Measurements from ENCODE around the gene PSD4.

PSD4 gene

GRCh38 chr2:113186433-113186796, 12.6 kb downstream of the PSD4 start:
- no peak for DNase-seq

GRCh38 chr2:113187771-113188170, 14.0 kb downstream of the PSD4 start:
- DNase-seq: no peak

- DNase-seq: no peak
These were observed 17.1 kb downstream of the PSD4 start for GRCh38 chr2:113190871-113191270.

- DNase-seq: no peak
These were observed 18.8 kb downstream of the PSD4 start for GRCh38 chr2:113192459-113193100.

- DNase-seq: no peak
These were observed 22.2 kb downstream of the PSD4 start for GRCh38 chr2:113195923-113196501.

- no peak for DNase-seq
These were observed 23.1 kb downstream of the PSD4 start for GRCh38 chr2:113196839-113197238.

- DNase-seq: no peak
These were observed 23.7 kb downstream of the PSD4 start for GRCh38 chr2:113197347-113198047.

- no peak for DNase-seq
These were observed 24.4 kb downstream of the PSD4 start for GRCh38 chr2:113198048-113198789.

- peak; percentile 68 for DNase-seq
These were observed 25.2 kb downstream of the PSD4 start for GRCh38 chr2:113198790-113199612.

- DNase-seq: no peak
These were observed 26.5 kb downstream of the PSD4 start for GRCh38 chr2:113200236-113200635.

- DNase-seq: no peak
These were observed 27.1 kb downstream of the PSD4 start for GRCh38 chr2:113200736-113201490.

GRCh38 chr2:113201496-113202304, 27.9 kb downstream of the PSD4 start:
- DNase-seq: no peak

- no peak for DNase-seq
These were observed 28.8 kb downstream of the PSD4 start for GRCh38 chr2:113202305-113203216.

- no peak for DNase-seq
These were observed 29.4 kb downstream of the PSD4 start for GRCh38 chr2:113203217-113203530.

GRCh38 chr2:113203901-113204519, 30.2 kb downstream of the PSD4 start:
- DNase-seq: peak; percentile 45

GRCh38 chr2:113206251-113206650, 32.5 kb downstream of the PSD4 start:
- DNase-seq: no peak

GRCh38 chr2:113207021-113207420, 33.2 kb downstream of the PSD4 start:
- no peak for DNase-seq

- DNase-seq: no peak
These were observed 34.6 kb downstream of the PSD4 start for GRCh38 chr2:113208396-113208795.

GRCh38 chr2:113209011-113209645, 35.4 kb downstream of the PSD4 start:
- DNase-seq: no peak

Measured in NCI-H1436 (cell line).